Trophoblast cell (in vitro differentiated cells and primary cell): ENCODE data around the gene PACS1.
"Not testable (repeated sequence)": the region's sequence is repeated elsewhere in the genome, so short reads cannot be mapped to it uniquely, and the experiment has no call there.

Experiments
- DNase-seq, 2 donors: peaks; one replicate each; pipeline ENCODE4 v3.0.0-alpha.2; 2016
- H2AFZ ChIP-seq: 2 replicates; pipeline ENCODE4 v1.6.1; 2013; ENCODE audit warnings: low read length, moderate library complexity, mild to moderate bottlenecking; ENCODE audit not compliant: insufficient read depth, poor library complexity
- H2AK5ac ChIP-seq: 2 replicates; pipeline ENCODE4 v1.6.1; 2013; ENCODE audit warnings: mild to moderate bottlenecking, low read length
- H2BK120ac ChIP-seq: 2 replicates; pipeline ENCODE4 v1.6.1; 2013; ENCODE audit warnings: low read length, mild to moderate bottlenecking, moderate library complexity; ENCODE audit not compliant: insufficient read depth, poor library complexity
- H2BK12ac ChIP-seq: 2 replicates; pipeline ENCODE4 v1.6.1; 2013; ENCODE audit warnings: mild to moderate bottlenecking, low read length, moderate library complexity
- H2BK5ac ChIP-seq: 2 replicates; pipeline ENCODE4 v1.6.1; 2013; ENCODE audit warnings: low read length, low read depth, moderate library complexity, mild to moderate bottlenecking; ENCODE audit not compliant: poor library complexity
- H3K14ac ChIP-seq: 2 replicates; pipeline ENCODE4 v1.6.1; 2013; ENCODE audit warnings: mild to moderate bottlenecking, low read length
- H3K18ac ChIP-seq: 2 replicates; pipeline ENCODE4 v1.6.1; 2013; ENCODE audit warnings: mild to moderate bottlenecking, low read length
- H3K23ac ChIP-seq: 2 replicates; pipeline ENCODE4 v1.6.1; 2013; ENCODE audit warnings: low read length
- H3K27ac ChIP-seq: 2 replicates; pipeline ENCODE4 v1.5.1; 2013; ENCODE audit warnings: low read depth, mild to moderate bottlenecking, inconsistent platforms, low read length, moderate library complexity
- H3K27me3 ChIP-seq: 2 replicates; pipeline ENCODE4 v1.6.1; 2013; ENCODE audit warnings: inconsistent platforms, mild to moderate bottlenecking, low read length, moderate library complexity; ENCODE audit not compliant: insufficient read depth
- H3K36me3 ChIP-seq, 2 experiments: 1 replicate in 1 of 2; 2 replicates in 1 of 2; pipeline ENCODE4 v1.6.1; 2013; ENCODE audit warnings: low read length in 2 of 2, mild to moderate bottlenecking in 2 of 2, moderate library complexity in 1 of 2; ENCODE audit not compliant: insufficient read depth in 2 of 2, control insufficient read depth in 1 of 2
- H3K4ac ChIP-seq: 2 replicates; pipeline ENCODE4 v1.6.1; 2013; ENCODE audit warnings: low read depth, mild to moderate bottlenecking, low read length, moderate library complexity
- H3K4me1 ChIP-seq, 2 experiments: 1 replicate in 1 of 2; 2 replicates in 1 of 2; pipeline ENCODE4 v1.6.1; 2013; ENCODE audit warnings: low read length in 2 of 2, mild to moderate bottlenecking in 2 of 2, moderate library complexity in 1 of 2; ENCODE audit not compliant: insufficient read depth in 2 of 2, control insufficient read depth in 1 of 2
- H3K4me2 ChIP-seq: 2 replicates; pipeline ENCODE4 v1.6.1; 2013; ENCODE audit warnings: inconsistent platforms, mild to moderate bottlenecking, low read length, moderate library complexity
- H3K4me3 ChIP-seq: 2 replicates; pipeline ENCODE4 v1.5.1; 2013; ENCODE audit warnings: mild to moderate bottlenecking, low read depth, low read length, inconsistent platforms
- H3K79me1 ChIP-seq: one replicate; pipeline ENCODE4 v1.6.1; 2013; ENCODE audit warnings: low read length
- H3K79me2 ChIP-seq: 2 replicates; pipeline ENCODE4 v1.6.1; 2013; ENCODE audit warnings: low read length, mild to moderate bottlenecking; ENCODE audit not compliant: control insufficient read depth, insufficient read depth, poor library complexity
- H3K9ac ChIP-seq: 2 replicates; pipeline ENCODE4 v1.6.1; 2013; ENCODE audit warnings: mild to moderate bottlenecking, low read length
- H3K9me3 ChIP-seq: 2 replicates; pipeline ENCODE4 v1.6.1; 2013; ENCODE audit warnings: low read depth, mild to moderate bottlenecking, control low read depth, inconsistent platforms, low read length; ENCODE audit not compliant: insufficient read depth
- H4K12ac ChIP-seq: 2 replicates; pipeline ENCODE4 v1.6.1; 2013; ENCODE audit warnings: low read depth, mild to moderate bottlenecking, low read length, moderate library complexity
- H4K8ac ChIP-seq: 2 replicates; pipeline ENCODE4 v1.6.1; 2013; ENCODE audit warnings: low read depth, mild to moderate bottlenecking, low read length, moderate library complexity
- H4K91ac ChIP-seq: one replicate; pipeline ENCODE4 v1.6.1; 2013; ENCODE audit warnings: low read depth, mild to moderate bottlenecking, low read length, moderate library complexity
- WGBS: extraction: QIAGEN DNeasy Blood & Tissue Kit; methylation state at CpG from one replicate; pipeline ENCODE4 v1.1.7; 2013; ENCODE audit warnings: missing lambda C conversion rate; ENCODE audit not compliant: insufficient read length, insufficient coverage; ENCODE audit errors: extremely low coverage; 5-methylcytosine and 5-hydroxymethylcytosine counted together

PACS1 gene

GRCh38 chr11:66078949-66079348, 8.9 kb downstream of the PACS1 start:
- not testable (repeated sequence) for H3K18ac ChIP-seq, H3K4me3 ChIP-seq, H2AFZ ChIP-seq, H3K79me2 ChIP-seq, H2BK5ac ChIP-seq, H3K36me3 ChIP-seq, H3K27ac ChIP-seq, DNase-seq, H4K91ac ChIP-seq, H3K14ac ChIP-seq, H2BK12ac ChIP-seq, H2BK120ac ChIP-seq, H4K12ac ChIP-seq, H3K79me1 ChIP-seq, H2AK5ac ChIP-seq, H3K23ac ChIP-seq, H3K4me2 ChIP-seq, H3K9ac ChIP-seq, H3K27me3 ChIP-seq, H3K9me3 ChIP-seq, H4K8ac ChIP-seq
- Histone ChIP-seq H3K4ac (peak overlapping the region; percentile 64), H3K4me1 (peaks cover 6 to 16% of the 10 kb centered on the region in 2 experiments)
- no CpG with 5 or more reads among the region's 7 CpGs for WGBS

- H2BK5ac ChIP-seq = peak overlapping the region; percentile 16
- no peak overlapping the region for H2AFZ ChIP-seq
- WGBS = no CpG with 5 or more reads among the region's 9 CpGs
- peak overlapping the region; percentile 27 for H3K27ac ChIP-seq
- peak overlapping the region; percentile 74 for H3K18ac ChIP-seq
- DNase-seq = peak; percentile 80
- H3K79me2 ChIP-seq = peaks cover 5% of the 10 kb centered on the region
- peak overlapping the region; percentile 50 for H4K8ac ChIP-seq
- no peaks in the 10 kb centered on the region for H3K9me3 ChIP-seq
- H3K36me3 ChIP-seq = peaks cover 2 to 3% of the 10 kb centered on the region in 2 experiments
- H3K9ac ChIP-seq = no peak overlapping the region
- peak overlapping the region; percentile 25 for H2BK12ac ChIP-seq
- no peak overlapping the region for H4K12ac ChIP-seq
- peak overlapping the region; percentile 45 for H4K91ac ChIP-seq
- peak overlapping the region; percentile 70 for H3K4ac ChIP-seq
- H3K14ac ChIP-seq = no peak overlapping the region
- no peaks in the 10 kb centered on the region for H3K27me3 ChIP-seq
- H3K4me1 ChIP-seq = peaks cover 6 to 16% of the 10 kb centered on the region in 2 experiments
- peak overlapping the region; percentile 8 for H3K4me3 ChIP-seq
- H2BK120ac ChIP-seq = peak overlapping the region; percentile 53
- peaks cover 7% of the 10 kb centered on the region for H3K79me1 ChIP-seq
- no peak overlapping the region for H3K4me2 ChIP-seq
- no peak overlapping the region for H3K23ac ChIP-seq
- H2AK5ac ChIP-seq = peak overlapping the region; percentile 67
Observed at GRCh38 chr11:66080055-66080817, 10.2 kb downstream of the PACS1 start.

GRCh38 chr11:66081505-66081904, 11.4 kb downstream of the PACS1 start:
- H2BK5ac ChIP-seq = no peak overlapping the region
- no peak overlapping the region for H4K12ac ChIP-seq
- no peak overlapping the region for H3K4me3 ChIP-seq
- H3K4me2 ChIP-seq = peak overlapping the region; percentile 30
- peaks cover 2% of the 10 kb centered on the region in 2 experiments for H3K36me3 ChIP-seq
- DNase-seq = peak; percentile 15 to 33
- no peak overlapping the region for H3K18ac ChIP-seq
- no peaks in the 10 kb centered on the region for H3K9me3 ChIP-seq
- H3K9ac ChIP-seq = no peak overlapping the region
- no peak overlapping the region for H3K23ac ChIP-seq
- H3K79me2 ChIP-seq = peaks cover 5% of the 10 kb centered on the region
- H4K8ac ChIP-seq = no peak overlapping the region
- no peak overlapping the region for H2AFZ ChIP-seq
- no peak overlapping the region for H2AK5ac ChIP-seq
- H2BK120ac ChIP-seq = no peak overlapping the region
- H3K27ac ChIP-seq = peak overlapping the region; percentile 50
- no CpG with 5 or more reads among the region's 5 CpGs for WGBS
- H3K4me1 ChIP-seq = peaks cover 6 to 16% of the 10 kb centered on the region in 2 experiments
- no peak overlapping the region for H2BK12ac ChIP-seq
- peak overlapping the region; percentile 64 for H3K14ac ChIP-seq
- H4K91ac ChIP-seq = no peak overlapping the region
- no peak overlapping the region for H3K4ac ChIP-seq
- no peaks in the 10 kb centered on the region for H3K27me3 ChIP-seq
- peaks cover 7% of the 10 kb centered on the region for H3K79me1 ChIP-seq

GRCh38 chr11:66082946-66083698, 13.1 kb downstream of the PACS1 start:
- H2BK12ac ChIP-seq = no peak overlapping the region
- DNase-seq = no peak

More at GRCh38 chr11:66082946-66083698, 13.1 kb downstream of the PACS1 start:
- H2AK5ac ChIP-seq = no peak overlapping the region
- no peak overlapping the region for H2AFZ ChIP-seq
- no peak overlapping the region for H3K27ac ChIP-seq
- H3K18ac ChIP-seq = no peak overlapping the region
- H3K4me1 ChIP-seq = peaks cover 6 to 16% of the 10 kb centered on the region in 2 experiments
- WGBS = no CpG with 5 or more reads among the region's 4 CpGs
- no peak overlapping the region for H2BK120ac ChIP-seq
- no peaks in the 10 kb centered on the region for H3K27me3 ChIP-seq
- no peaks in the 10 kb centered on the region for H3K36me3 ChIP-seq
- H3K9ac ChIP-seq = no peak overlapping the region
- no peak overlapping the region for H3K4me2 ChIP-seq
- peaks cover 7% of the 10 kb centered on the region for H3K79me1 ChIP-seq
- H3K9me3 ChIP-seq = no peaks in the 10 kb centered on the region
- no peak overlapping the region for H3K23ac ChIP-seq
- H3K4ac ChIP-seq = peak overlapping the region; percentile 14
- no peak overlapping the region for H3K4me3 ChIP-seq
- no peak overlapping the region for H4K12ac ChIP-seq
- no peak overlapping the region for H4K91ac ChIP-seq
- H2BK5ac ChIP-seq = no peak overlapping the region
- peaks cover 2% of the 10 kb centered on the region for H3K79me2 ChIP-seq
- no peak overlapping the region for H4K8ac ChIP-seq
- no peak overlapping the region for H3K14ac ChIP-seq
